Caco-2 (cell line): ENCODE data around the gene C1GALT1C1. TPM values are rescaled to one million over a fixed set of nuclear protein-coding genes. Genes with fewer than 3 reads are reported as not detected.
"Not testable (repeated sequence)": the region's sequence is repeated elsewhere in the genome, so short reads cannot be mapped to it uniquely, and the experiment has no call there.

ENCODE experiments used
- BruUV-seq: library from RNA; stranded (reverse); fragments of 400-500 nt; replicated peaks from 2 replicates; lab custom pipeline; 2021; lab: Mats Ljungman, UMichigan
- CTCF ChIA-PET: fragments of 300-600 bp; sonication (Branson Sonifier 250); formaldehyde crosslinking; loops from one replicate; lab custom pipeline; 2022; ENCODE audit warnings: antibody characterized with exemption; lab: Charles Lee
- POLR2A ChIA-PET: fragments of 300-600 bp; sonication (Branson Sonifier 250); formaldehyde crosslinking; loops from one replicate; lab custom pipeline; 2022; ENCODE audit warnings: antibody characterized with exemption; lab: Charles Lee
- DNase-seq, 2 experiments: peaks; one replicate each; pipeline versions ENCODE4 v3.0.0 to v3.0.0-alpha.2; 2020 to 2022
- H3K27me3 ChIP-seq: replicated peaks from 2 replicates; pipeline ENCODE4 v1.6.0; 2011; ENCODE audit warnings: low read length; ENCODE audit not compliant: control insufficient read depth, insufficient read depth
- H3K36me3 ChIP-seq: 2 replicates; pipeline ENCODE4 v1.5.1; 2011; ENCODE audit warnings: low read length; ENCODE audit not compliant: control insufficient read depth, insufficient read depth
- H3K4me1 ChIP-seq: fragments of 250-450 bp; sonication (Bioruptor Pico); 2 replicates; pipeline ENCODE4 v1.5.1; 2020; ENCODE audit warnings: mild to moderate bottlenecking
- H3K4me3 ChIP-seq: 2 replicates; pipeline ENCODE4 v1.5.1; 2011; ENCODE audit warnings: low read depth, mild to moderate bottlenecking, control low read depth, low read length
- H3K9me3 ChIP-seq: fragments of 250-450 bp; sonication (Bioruptor Pico); 2 replicates; pipeline ENCODE4 v1.5.1; 2020; ENCODE audit warnings: mild to moderate bottlenecking, moderate library complexity
- H3K27ac Mint-ChIP-seq: one replicate; pipeline ENCODE4 v1.8.0; 2022; ENCODE audit warnings: mixed read lengths; ENCODE audit not compliant: unreplicated experiment
- H3K27me3 Mint-ChIP-seq: one replicate; pipeline ENCODE4 v1.8.0; 2022; ENCODE audit warnings: mixed read lengths; ENCODE audit not compliant: insufficient read depth, unreplicated experiment
- H3K36me3 Mint-ChIP-seq: one replicate; pipeline ENCODE4 v1.8.0; 2022; ENCODE audit warnings: mild to moderate bottlenecking, mixed read lengths; ENCODE audit not compliant: insufficient read depth, unreplicated experiment
- H3K4me1 Mint-ChIP-seq: one replicate; pipeline ENCODE4 v1.8.0; 2022; ENCODE audit warnings: low read depth, mixed read lengths; ENCODE audit not compliant: unreplicated experiment
- H3K4me3 Mint-ChIP-seq: one replicate; pipeline ENCODE4 v1.8.0; 2022; ENCODE audit warnings: mild to moderate bottlenecking, moderate library complexity, mixed read lengths; ENCODE audit not compliant: unreplicated experiment
- H3K9me3 Mint-ChIP-seq: one replicate; pipeline ENCODE4 v1.8.0; 2022; ENCODE audit warnings: mixed read lengths; ENCODE audit not compliant: unreplicated experiment
- intact Hi-C: fragments of 100-400 bp; cut with micrococcal nuclease; formaldehyde crosslinking; loops from one replicate; pipeline ENCODE4 v1.10.0; 2022; ENCODE audit not compliant: unreplicated experiment
- total RNA-seq: library from RNA; stranded (reverse); gene quantifications from 2 replicates; pipeline ENCODE4 v1.2.3, GENCODE V29; 2022
- TF ChIP-seq, protein P1 (sequence below), 2 experiments: fragments of 200-600 bp in 1 of 2; IDR thresholded peaks; 1 replicate in 1 of 2; 2 replicates in 1 of 2; pipeline versions ENCODE4 v1.5.1 to v1.8.0; 2011 to 2022; ENCODE audit warnings: antibody characterized with exemption in 1 of 2, control low read depth in 1 of 2, inconsistent platforms in 1 of 2, low read depth in 1 of 2, low read length in 1 of 2, mild to moderate bottlenecking in 1 of 2, moderate library complexity in 1 of 2; ENCODE audit not compliant: insufficient read depth in 1 of 2, severe bottlenecking in 1 of 2, unreplicated experiment in 1 of 2

C1GALT1C1 gene
- total RNA-seq, 1 experiment from 2014 or later: 12.7 TPM

GRCh38 chrX:120660637-120661036 lies 30.8 kb upstream of the C1GALT1C1 start:
- POLR2A ChIA-PET: no interaction called here

DNA sequence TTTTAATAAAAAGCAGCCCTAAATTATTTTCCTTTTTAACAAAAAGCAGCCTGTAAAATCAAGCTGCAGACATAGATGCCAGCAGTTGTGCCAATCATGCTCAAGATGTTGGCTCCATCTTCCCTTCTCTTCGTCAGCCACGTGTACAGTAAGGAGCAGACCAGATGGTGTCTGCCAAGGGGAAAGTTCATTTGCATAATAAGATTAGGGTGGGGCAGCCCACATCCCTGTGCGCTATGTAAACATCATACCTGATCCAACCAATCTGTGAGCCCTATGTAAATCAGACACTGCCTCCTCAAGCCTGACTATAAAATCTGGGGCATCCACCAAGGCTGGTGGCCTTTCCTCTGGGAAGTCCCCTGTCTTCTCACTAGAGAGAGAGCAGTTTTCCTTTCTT lies 23.1 kb upstream of the C1GALT1C1 start:
- no peak for DNase-seq
- POLR2A ChIA-PET: no interaction called here
- no peaks in the 10 kb centered on the region for H3K9me3 Mint-ChIP-seq
- no TSS peak for BruUV-seq
- CTCF ChIA-PET: no interaction called here
- no peaks in the 10 kb centered on the region for H3K4me1 ChIP-seq
- no peaks in the 10 kb centered on the region for H3K27me3 Mint-ChIP-seq
- H3K27me3 ChIP-seq: no peaks in the 10 kb centered on the region
- no peaks in the 10 kb centered on the region for H3K4me1 Mint-ChIP-seq
- TF ChIP-seq, protein P1, sequence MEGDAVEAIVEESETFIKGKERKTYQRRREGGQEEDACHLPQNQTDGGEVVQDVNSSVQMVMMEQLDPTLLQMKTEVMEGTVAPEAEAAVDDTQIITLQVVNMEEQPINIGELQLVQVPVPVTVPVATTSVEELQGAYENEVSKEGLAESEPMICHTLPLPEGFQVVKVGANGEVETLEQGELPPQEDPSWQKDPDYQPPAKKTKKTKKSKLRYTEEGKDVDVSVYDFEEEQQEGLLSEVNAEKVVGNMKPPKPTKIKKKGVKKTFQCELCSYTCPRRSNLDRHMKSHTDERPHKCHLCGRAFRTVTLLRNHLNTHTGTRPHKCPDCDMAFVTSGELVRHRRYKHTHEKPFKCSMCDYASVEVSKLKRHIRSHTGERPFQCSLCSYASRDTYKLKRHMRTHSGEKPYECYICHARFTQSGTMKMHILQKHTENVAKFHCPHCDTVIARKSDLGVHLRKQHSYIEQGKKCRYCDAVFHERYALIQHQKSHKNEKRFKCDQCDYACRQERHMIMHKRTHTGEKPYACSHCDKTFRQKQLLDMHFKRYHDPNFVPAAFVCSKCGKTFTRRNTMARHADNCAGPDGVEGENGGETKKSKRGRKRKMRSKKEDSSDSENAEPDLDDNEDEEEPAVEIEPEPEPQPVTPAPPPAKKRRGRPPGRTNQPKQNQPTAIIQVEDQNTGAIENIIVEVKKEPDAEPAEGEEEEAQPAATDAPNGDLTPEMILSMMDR (IDR thresholded peaks at IDR 0.05; ENCODE audit: insufficient read depth in 1 of 2, low read depth in 1 of 2, low read length in 1 of 2, severe bottlenecking in 1 of 2, unreplicated experiment in 1 of 2): no peak
- H3K9me3 ChIP-seq: no peaks in the 10 kb centered on the region
- no peaks in the 10 kb centered on the region for H3K36me3 ChIP-seq
- no peak overlapping the region for H3K4me3 Mint-ChIP-seq
- intact Hi-C loops: no loop called here
- no peaks in the 10 kb centered on the region for H3K36me3 Mint-ChIP-seq
- no peak overlapping the region for H3K4me3 ChIP-seq
- H3K27ac Mint-ChIP-seq: no peak overlapping the region

More at GRCh38 chrX:120660637-120661036, 30.8 kb upstream of the C1GALT1C1 start:
- H3K4me1 ChIP-seq: no peaks in the 10 kb centered on the region
- Mint-ChIP-seq H3K4me1 (no peaks in the 10 kb centered on the region), H3K36me3 (no peaks in the 10 kb centered on the region), H3K27me3 (no peaks in the 10 kb centered on the region), H3K9me3 (no peaks in the 10 kb centered on the region), H3K27ac (no peak overlapping the region), H3K4me3 (no peak overlapping the region)
- no peaks in the 10 kb centered on the region for H3K9me3 ChIP-seq
- TF ChIP-seq, protein P1 (IDR thresholded peaks at IDR 0.05; ENCODE audit: insufficient read depth in 1 of 2, low read depth in 1 of 2, low read length in 1 of 2, severe bottlenecking in 1 of 2, unreplicated experiment in 1 of 2): no peak
- DNase-seq: no peak
- intact Hi-C loops: no loop called here
- BruUV-seq: no TSS peak
- H3K4me3 ChIP-seq: no peak overlapping the region
- CTCF ChIA-PET: no interaction called here
- H3K36me3 ChIP-seq: no peaks in the 10 kb centered on the region
- H3K27me3 ChIP-seq: no peaks in the 10 kb centered on the region

DNA sequence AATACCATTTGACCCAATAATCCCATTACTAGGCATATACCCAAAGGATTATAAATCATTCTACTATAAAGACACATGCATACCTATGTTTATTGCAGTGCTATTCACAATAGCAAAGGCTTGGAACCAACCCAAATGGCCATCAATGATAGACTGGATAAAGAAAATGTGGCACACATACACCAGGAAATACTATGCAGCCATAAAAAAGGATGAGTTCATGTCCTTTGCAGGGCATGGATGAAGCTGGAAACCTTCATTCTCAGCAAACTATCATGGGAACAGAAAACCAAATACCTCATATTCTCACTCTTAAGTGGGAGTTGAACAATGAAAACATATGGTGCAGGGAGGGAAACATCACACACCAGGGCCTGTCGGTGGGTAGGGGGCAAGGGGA lies 22.4 kb upstream of the C1GALT1C1 start:
- H3K4me1 ChIP-seq, H3K4me1 Mint-ChIP-seq, H3K36me3 Mint-ChIP-seq, CTCF ChIA-PET, intact Hi-C loops, H3K4me3 ChIP-seq, H3K27me3 ChIP-seq, H3K36me3 ChIP-seq, H3K27ac Mint-ChIP-seq, H3K4me3 Mint-ChIP-seq, H3K9me3 Mint-ChIP-seq, H3K27me3 Mint-ChIP-seq, DNase-seq, BruUV-seq, POLR2A ChIA-PET, H3K9me3 ChIP-seq: not testable (repeated sequence)

- TF ChIP-seq, protein P1 (IDR thresholded peaks at IDR 0.05; ENCODE audit: insufficient read depth in 1 of 2, low read depth in 1 of 2, low read length in 1 of 2, severe bottlenecking in 1 of 2, unreplicated experiment in 1 of 2): no peak
- no peaks in the 10 kb centered on the region for H3K4me1 Mint-ChIP-seq
- H3K4me3 Mint-ChIP-seq: no peak overlapping the region
- no peak for DNase-seq
- no peaks in the 10 kb centered on the region for H3K9me3 Mint-ChIP-seq
- intact Hi-C loops: no loop called here
- Histone ChIP-seq H3K4me1 (no peaks in the 10 kb centered on the region), H3K9me3 (no peaks in the 10 kb centered on the region), H3K27me3 (no peaks in the 10 kb centered on the region), H3K4me3 (no peak overlapping the region), H3K36me3 (no peaks in the 10 kb centered on the region)
- POLR2A ChIA-PET: no interaction called here
- H3K27me3 Mint-ChIP-seq: no peaks in the 10 kb centered on the region
- H3K36me3 Mint-ChIP-seq: no peaks in the 10 kb centered on the region
- no peak overlapping the region for H3K27ac Mint-ChIP-seq
- CTCF ChIA-PET: no interaction called here
- no TSS peak for BruUV-seq
These were observed 17.3 kb upstream of the C1GALT1C1 start for GRCh38 chrX:120647127-120647526.
